ENCODE measurements around the gene LRCH2.

Gene LRCH2

GRCh38 chrX:115204040-115204439 is 29.9 kb downstream of the LRCH2 start:
- ATAC-seq (ENCODE audit: insufficient read depth, low read depth) (no peak), DNase-seq (no peak)
- no peak overlapping the region for H3K4me3 ChIP-seq (ENCODE audit: low read depth in 1 of 2, low read length in 2 of 2)
- TF ChIP-seq EZH2 (IDR thresholded peaks at IDR 0.05; ENCODE audit: borderline replicate concordance, low read depth, low read length, severe bottlenecking) = no peak
- no peak for TF ChIP-seq CTCF (IDR thresholded peaks at IDR 0.05; ENCODE audit: borderline replicate concordance, extremely low read depth, low read length, poor library complexity, severe bottlenecking)
- no peak overlapping the region for H2AFZ ChIP-seq (ENCODE audit: low read depth, low read length)
- no peaks in the 10 kb centered on the region for H3K9me3 ChIP-seq (ENCODE audit: insufficient read depth, low read length, severe bottlenecking)
- no peaks in the 10 kb centered on the region for H3K4me1 ChIP-seq (ENCODE audit: insufficient read depth, low read length)
- no peak overlapping the region for H3K9ac ChIP-seq (ENCODE audit: low read depth, low read length)
- H3K79me2 ChIP-seq (ENCODE audit: insufficient read depth, low read length) = no peaks in the 10 kb centered on the region
- H4K20me1 ChIP-seq (ENCODE audit: insufficient read depth, low read length) = no peaks in the 10 kb centered on the region
- no peak overlapping the region for H3K27ac ChIP-seq (ENCODE audit: low read length)
- no peaks in the 10 kb centered on the region for H3K27me3 ChIP-seq (ENCODE audit: insufficient read depth, low read length, poor library complexity)
- H3K4me2 ChIP-seq (ENCODE audit: insufficient read depth, low read length) = no peak overlapping the region
- no peaks in the 10 kb centered on the region for H3K36me3 ChIP-seq (ENCODE audit: insufficient read depth, low read length)

GRCh38 chrX:115192244-115192700 is 41.6 kb downstream of the LRCH2 start:
- no peaks in the 10 kb centered on the region for H3K27me3 ChIP-seq (ENCODE audit: insufficient read depth, low read length, poor library complexity)
- no peak for DNase-seq
- no peak overlapping the region for H3K4me2 ChIP-seq (ENCODE audit: insufficient read depth, low read length)
- H3K27ac ChIP-seq (ENCODE audit: low read length) = no peak overlapping the region
- H3K4me1 ChIP-seq (ENCODE audit: insufficient read depth, low read length) = no peaks in the 10 kb centered on the region
- H3K79me2 ChIP-seq (ENCODE audit: insufficient read depth, low read length) = no peaks in the 10 kb centered on the region
- ATAC-seq (ENCODE audit: insufficient read depth, low read depth) = no peak
- H3K4me3 ChIP-seq (ENCODE audit: low read depth in 1 of 2, low read length in 2 of 2) = no peak overlapping the region
- TF ChIP-seq CTCF (IDR thresholded peaks at IDR 0.05; ENCODE audit: borderline replicate concordance, extremely low read depth, low read length, poor library complexity, severe bottlenecking) = no peak
- no peak for TF ChIP-seq EZH2 (IDR thresholded peaks at IDR 0.05; ENCODE audit: borderline replicate concordance, low read depth, low read length, severe bottlenecking)
- H3K9ac ChIP-seq (ENCODE audit: low read depth, low read length) = no peak overlapping the region
- no peak overlapping the region for H2AFZ ChIP-seq (ENCODE audit: low read depth, low read length)
- no peaks in the 10 kb centered on the region for H3K9me3 ChIP-seq (ENCODE audit: insufficient read depth, low read length, severe bottlenecking)
- no peaks in the 10 kb centered on the region for H3K36me3 ChIP-seq (ENCODE audit: insufficient read depth, low read length)
- H4K20me1 ChIP-seq (ENCODE audit: insufficient read depth, low read length) = no peaks in the 10 kb centered on the region

- no peaks in the 10 kb centered on the region for H3K27me3 ChIP-seq (ENCODE audit: insufficient read depth, low read length, poor library complexity)
- no peak for TF ChIP-seq CTCF (IDR thresholded peaks at IDR 0.05; ENCODE audit: borderline replicate concordance, extremely low read depth, low read length, poor library complexity, severe bottlenecking)
- no peak overlapping the region for H3K4me3 ChIP-seq (ENCODE audit: low read depth in 1 of 2, low read length in 2 of 2)
- no peaks in the 10 kb centered on the region for H4K20me1 ChIP-seq (ENCODE audit: insufficient read depth, low read length)
- no peaks in the 10 kb centered on the region for H3K9me3 ChIP-seq (ENCODE audit: insufficient read depth, low read length, severe bottlenecking)
- ATAC-seq (ENCODE audit: insufficient read depth, low read depth) (no peak), DNase-seq (no peak)
- H3K27ac ChIP-seq (ENCODE audit: low read length) = no peak overlapping the region
- H3K4me1 ChIP-seq (ENCODE audit: insufficient read depth, low read length) = no peaks in the 10 kb centered on the region
- no peak overlapping the region for H3K9ac ChIP-seq (ENCODE audit: low read depth, low read length)
- H2AFZ ChIP-seq (ENCODE audit: low read depth, low read length) = no peak overlapping the region
- H3K36me3 ChIP-seq (ENCODE audit: insufficient read depth, low read length) = no peaks in the 10 kb centered on the region
- H3K4me2 ChIP-seq (ENCODE audit: insufficient read depth, low read length) = no peak overlapping the region
- H3K79me2 ChIP-seq (ENCODE audit: insufficient read depth, low read length) = no peaks in the 10 kb centered on the region
Observed at GRCh38 chrX:115191490-115192243, 42.2 kb downstream of the LRCH2 start.
